BLaER1 treated with 17β-estradiol and CSF1 and Interleukin-3, amounts not matched to agents 10 nM and 100 nM (cell line): ENCODE data around the gene TOP3B.

Experiments
- H3K27ac ChIP-seq, 11 experiments: shearing (Covaris generic); formaldehyde crosslinking; 2 replicates each; pipeline ENCODE4 v1.8.1; 2022
- H3K27me3 ChIP-seq, 11 experiments: shearing (Covaris generic); formaldehyde crosslinking; 2 replicates each; pipeline ENCODE4 v1.8.1; 2022
- H3K36me3 ChIP-seq, 11 experiments: shearing (Covaris generic); formaldehyde crosslinking; 2 replicates each; pipeline ENCODE4 v1.8.1; 2022
- H3K4me1 ChIP-seq, 10 experiments: shearing (Covaris generic); formaldehyde crosslinking; 2 replicates each; pipeline ENCODE4 v1.8.1; 2022
- H3K4me2 ChIP-seq, 11 experiments: shearing (Covaris generic); formaldehyde crosslinking; 2 replicates each; pipeline ENCODE4 v1.8.1; 2022
- H3K4me3 ChIP-seq, 10 experiments: shearing (Covaris generic); formaldehyde crosslinking; 2 replicates each; pipeline ENCODE4 v1.8.1; 2022
- H3K9ac ChIP-seq, 11 experiments: shearing (Covaris generic); formaldehyde crosslinking; 2 replicates each; pipeline ENCODE4 v1.8.1; 2022
- H3K9me3 ChIP-seq, 11 experiments: shearing (Covaris generic); formaldehyde crosslinking; replicated peaks in 1 of 11; 2 replicates each; pipeline ENCODE4 v1.8.1; 2022
- H4K20me1 ChIP-seq, 11 experiments: shearing (Covaris generic); formaldehyde crosslinking; 2 replicates each; pipeline ENCODE4 v1.8.1; 2022
- Cebpa-rat ChIP-seq, 11 experiments: shearing (Covaris generic); IDR thresholded peaks; 2 replicates each; pipeline ENCODE4 v1.8.1; 2022

TOP3B gene, protein sequence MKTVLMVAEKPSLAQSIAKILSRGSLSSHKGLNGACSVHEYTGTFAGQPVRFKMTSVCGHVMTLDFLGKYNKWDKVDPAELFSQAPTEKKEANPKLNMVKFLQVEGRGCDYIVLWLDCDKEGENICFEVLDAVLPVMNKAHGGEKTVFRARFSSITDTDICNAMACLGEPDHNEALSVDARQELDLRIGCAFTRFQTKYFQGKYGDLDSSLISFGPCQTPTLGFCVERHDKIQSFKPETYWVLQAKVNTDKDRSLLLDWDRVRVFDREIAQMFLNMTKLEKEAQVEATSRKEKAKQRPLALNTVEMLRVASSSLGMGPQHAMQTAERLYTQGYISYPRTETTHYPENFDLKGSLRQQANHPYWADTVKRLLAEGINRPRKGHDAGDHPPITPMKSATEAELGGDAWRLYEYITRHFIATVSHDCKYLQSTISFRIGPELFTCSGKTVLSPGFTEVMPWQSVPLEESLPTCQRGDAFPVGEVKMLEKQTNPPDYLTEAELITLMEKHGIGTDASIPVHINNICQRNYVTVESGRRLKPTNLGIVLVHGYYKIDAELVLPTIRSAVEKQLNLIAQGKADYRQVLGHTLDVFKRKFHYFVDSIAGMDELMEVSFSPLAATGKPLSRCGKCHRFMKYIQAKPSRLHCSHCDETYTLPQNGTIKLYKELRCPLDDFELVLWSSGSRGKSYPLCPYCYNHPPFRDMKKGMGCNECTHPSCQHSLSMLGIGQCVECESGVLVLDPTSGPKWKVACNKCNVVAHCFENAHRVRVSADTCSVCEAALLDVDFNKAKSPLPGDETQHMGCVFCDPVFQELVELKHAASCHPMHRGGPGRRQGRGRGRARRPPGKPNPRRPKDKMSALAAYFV

GRCh38 chr22:21982338-21982965 is at the start of gene TOP3B:
TOP3B (minus strand) TSS chr22:21982787; CDS start chr22:21975709, 7,078 bp downstream.
- Histone ChIP-seq H4K20me1 (peaks cover 4 to 45% (median 27%) of the 10 kb centered on the region in 11 experiments; a peak in 13 of 22 replicates), H3K27ac (peak within 1 kb of the TSS; percentile 74 to 95 (median 91)), H3K9me3 (no peaks in the 10 kb centered on the region), H3K4me2 (peak within 1 kb of the TSS; percentile 84 to 99 (median 95)), H3K4me1 (peaks cover 9 to 26% (median 19%) of the 10 kb centered on the region in 10 experiments), H3K36me3 (peaks cover 0 to 34% (median 15%) of the 10 kb centered on the region in 11 experiments; a peak in 13 of 22 replicates), H3K9ac (peak within 1 kb of the TSS; percentile 87 to 98 (median 93)), H3K4me3 (peak within 1 kb of the TSS; percentile 88 to 100 (median 94)), H3K27me3 (no peaks in the 10 kb centered on the region)
- no peak for TF ChIP-seq Cebpa-rat (IDR thresholded peaks at IDR 0.05)

- Histone ChIP-seq H3K9ac (peak overlapping the region in 5 of 11 experiments; percentile 7 to 54 (median 42); a peak in 8 of 22 replicates), H4K20me1 (no peaks in the 10 kb centered on the region), H3K27ac (peak overlapping the region in 7 of 11 experiments; percentile 4 to 66 (median 39); a peak in 10 of 22 replicates), H3K4me1 (peaks cover 12 to 90% (median 79%) of the 10 kb centered on the region in 10 experiments), H3K4me2 (peak overlapping the region; percentile 7 to 92 (median 66); a peak in 20 of 22 replicates), H3K27me3 (no peaks in the 10 kb centered on the region), H3K36me3 (no peaks in the 10 kb centered on the region), H3K4me3 (no peak overlapping the region), H3K9me3 (no peaks in the 10 kb centered on the region)
- TF ChIP-seq Cebpa-rat (IDR thresholded peaks at IDR 0.05) = no peak
These were observed 48.8 kb upstream of the TOP3B start for GRCh38 chr22:22031183-22031945.

- no peaks in the 10 kb centered on the region for H3K9me3 ChIP-seq
- H3K4me1 ChIP-seq = peaks cover 20 to 90% (median 79%) of the 10 kb centered on the region in 10 experiments
- TF ChIP-seq Cebpa-rat (IDR thresholded peaks at IDR 0.05) = no peak
- peak overlapping the region in 7 of 11 experiments; percentile 5 to 54 (median 42); a peak in 9 of 22 replicates for H3K9ac ChIP-seq
- peak overlapping the region; percentile 7 to 92 (median 66); a peak in 20 of 22 replicates for H3K4me2 ChIP-seq
- peak overlapping the region in 7 of 11 experiments; percentile 3 to 66 (median 39); a peak in 7 of 22 replicates for H3K27ac ChIP-seq
- H3K27me3 ChIP-seq = no peaks in the 10 kb centered on the region
- no peak overlapping the region for H3K4me3 ChIP-seq
- H4K20me1 ChIP-seq = no peaks in the 10 kb centered on the region
- no peaks in the 10 kb centered on the region for H3K36me3 ChIP-seq
These were observed 48.1 kb upstream of the TOP3B start for GRCh38 chr22:22030493-22031182.

- TF ChIP-seq Cebpa-rat (IDR thresholded peaks at IDR 0.05) = no peak
- H3K27ac ChIP-seq = peak overlapping the region in 1 of 11 experiments; percentile 22; a peak in 1 of 22 replicates
- no peaks in the 10 kb centered on the region for H3K36me3 ChIP-seq
- H3K4me3 ChIP-seq = no peak overlapping the region
- no peaks in the 10 kb centered on the region for H3K27me3 ChIP-seq
- no peaks in the 10 kb centered on the region for H3K9me3 ChIP-seq
- H3K9ac ChIP-seq = no peak overlapping the region
- no peaks in the 10 kb centered on the region for H4K20me1 ChIP-seq
- peak overlapping the region in 2 of 11 experiments; percentile 26 to 89; a peak in 3 of 22 replicates for H3K4me2 ChIP-seq
- H3K4me1 ChIP-seq = peaks cover 27 to 90% (median 81%) of the 10 kb centered on the region in 10 experiments
These were observed 45.4 kb upstream of the TOP3B start for GRCh38 chr22:22027955-22028354.

- peak overlapping the region in 8 of 11 experiments; percentile 18 to 59 (median 42); a peak in 13 of 22 replicates for H3K9ac ChIP-seq
- no peak for TF ChIP-seq Cebpa-rat (IDR thresholded peaks at IDR 0.05)
- peak overlapping the region; percentile 46 to 93 (median 70) for H3K4me2 ChIP-seq
- peak overlapping the region in 10 of 11 experiments; percentile 19 to 73 (median 58); a peak in 19 of 22 replicates for H3K27ac ChIP-seq
- no peaks in the 10 kb centered on the region for H3K36me3 ChIP-seq
- no peaks in the 10 kb centered on the region for H4K20me1 ChIP-seq
- H3K9me3 ChIP-seq = no peaks in the 10 kb centered on the region
- H3K27me3 ChIP-seq = no peaks in the 10 kb centered on the region
- H3K4me3 ChIP-seq = no peak overlapping the region
- H3K4me1 ChIP-seq = peaks cover 37 to 90% (median 81%) of the 10 kb centered on the region in 10 experiments
These were observed 43.7 kb upstream of the TOP3B start for GRCh38 chr22:22026157-22026831.

- H3K4me3 ChIP-seq = no peak overlapping the region
- peak overlapping the region in 6 of 11 experiments; percentile 23 to 59 (median 46); a peak in 8 of 22 replicates for H3K9ac ChIP-seq
- no peaks in the 10 kb centered on the region for H3K9me3 ChIP-seq
- H3K27ac ChIP-seq = peak overlapping the region in 9 of 11 experiments; percentile 28 to 73 (median 61); a peak in 17 of 22 replicates
- peaks cover 31 to 90% (median 81%) of the 10 kb centered on the region in 10 experiments for H3K4me1 ChIP-seq
- no peaks in the 10 kb centered on the region for H4K20me1 ChIP-seq
- H3K4me2 ChIP-seq = peak overlapping the region; percentile 46 to 93 (median 70); a peak in 21 of 22 replicates
- TF ChIP-seq Cebpa-rat (IDR thresholded peaks at IDR 0.05) = no peak
- H3K27me3 ChIP-seq = no peaks in the 10 kb centered on the region
- H3K36me3 ChIP-seq = no peaks in the 10 kb centered on the region
These were observed 43.0 kb upstream of the TOP3B start for GRCh38 chr22:22025320-22026156.
